ENCODE results near the gene PLCD3. TPM values are rescaled to one million over a fixed set of nuclear protein-coding genes. Genes with fewer than 3 reads are reported as not detected.

PLCD3 gene
- total and polyA plus RNA-seq, 2 of the 13 experiments (the other 11 are each of a cell fraction or from before 2014, with no cell fraction given) = 11.3 to 39.1 TPM

GRCh38 chr17:45106582-45106981 lies 25.7 kb downstream of the PLCD3 start:
- H3K4me2 ChIP-seq (ENCODE audit: low read depth, low read length) = no peak overlapping the region
- DNase-seq (ENCODE audit: low spot score) (no peak), FAIRE-seq (no peak), ATAC-seq (no peak)
- WGBS (ENCODE audit: low lambda C conversion rate) = 90% methylated on average over 5 of the region's 5 CpGs
- TF ChIP-seq RBM22 (optimal IDR thresholded peaks at IDR 0.05; ENCODE audit: low read length) (peak; percentile 95), NCOA1 (CRISPR knock-in tag; IDR thresholded peaks at IDR 0.05) (no peak)
- no peak overlapping the region for H3K27ac ChIP-seq (ENCODE audit: extremely low read length, insufficient read depth, low read length)
- H3K27me3 ChIP-seq (ENCODE audit: control insufficient read depth in 1 of 2, insufficient read depth in 2 of 2, low read length in 2 of 2) = no peaks in the 10 kb centered on the region
- H3K79me2 ChIP-seq (ENCODE audit: insufficient read depth, low read length) = no peaks in the 10 kb centered on the region
- ChIA-PET POLR2A (no interaction called here), CTCF (ENCODE audit: low intra/inter-chr PET ratio, low total read pairs) (no interaction called here)
- no peak overlapping the region for H3K9ac ChIP-seq (ENCODE audit: insufficient read depth, low read depth, low read length)
- peaks cover 41 to 61% of the 10 kb centered on the region in 2 experiments for H3K36me3 ChIP-seq (replicated peaks in 1 of 2; ENCODE audit: control insufficient read depth in 1 of 2, insufficient read depth in 2 of 2, low read length in 2 of 2)
- no peaks in the 10 kb centered on the region for H4K20me1 ChIP-seq (ENCODE audit: insufficient read depth, low read length)
- in situ Hi-C loops (cut with HindIII; ENCODE audit: extremely low pct_ligation_motif_present, low pct_unique_long_range_greater_than_20kb) = loop anchor here (10.0 kb wide), 1 partner anchor 182 kb away; no protein-coding TSS in a partner anchor
- H3K4me1 ChIP-seq (ENCODE audit: insufficient read depth, low read length) = peaks cover 37% of the 10 kb centered on the region
- no peak overlapping the region for H3K4me3 ChIP-seq (replicated peaks in 1 of 3; ENCODE audit: insufficient read depth in 1 of 3, low read depth in 2 of 3, low read length in 3 of 3)
- intact Hi-C loops (cut with micrococcal nuclease; ENCODE audit: unreplicated experiment) = no loop called here
- no peak overlapping the region for H2AFZ ChIP-seq (ENCODE audit: low read length)
- no TSS peak for BruUV-seq (replicated peaks)
- no peaks in the 10 kb centered on the region for H3K9me3 ChIP-seq (ENCODE audit: low read length)

GRCh38 chr17:45106096-45106495 lies 26.2 kb downstream of the PLCD3 start:
- no peak for DNase-seq (ENCODE audit: low spot score)
- Histone ChIP-seq H3K79me2 (ENCODE audit: insufficient read depth, low read length) (no peaks in the 10 kb centered on the region), H3K36me3 (replicated peaks in 1 of 2; ENCODE audit: control insufficient read depth in 1 of 2, insufficient read depth in 2 of 2, low read length in 2 of 2) (peaks cover 41 to 61% of the 10 kb centered on the region in 2 experiments), H4K20me1 (ENCODE audit: insufficient read depth, low read length) (no peaks in the 10 kb centered on the region), H3K27ac (ENCODE audit: extremely low read length, insufficient read depth, low read length) (no peak overlapping the region), H2AFZ (ENCODE audit: low read length) (no peak overlapping the region), H3K27me3 (ENCODE audit: control insufficient read depth in 1 of 2, insufficient read depth in 2 of 2, low read length in 2 of 2) (no peaks in the 10 kb centered on the region), H3K4me2 (ENCODE audit: low read depth, low read length) (no peak overlapping the region), H3K9me3 (ENCODE audit: low read length) (no peaks in the 10 kb centered on the region), H3K4me3 (replicated peaks in 1 of 3; ENCODE audit: insufficient read depth in 1 of 3, low read depth in 2 of 3, low read length in 3 of 3) (no peak overlapping the region), H3K9ac (ENCODE audit: insufficient read depth, low read depth, low read length) (no peak overlapping the region), H3K4me1 (ENCODE audit: insufficient read depth, low read length) (peaks cover 37% of the 10 kb centered on the region)
- no peak for FAIRE-seq
- ChIA-PET CTCF (ENCODE audit: low intra/inter-chr PET ratio, low total read pairs) (interaction anchor here (1.0 kb wide), 1 partner anchor 27 kb away, joined by 3 read pairs; the partner anchor contains the start of gene PLCD3), POLR2A (no interaction called here)
- intact Hi-C loops (cut with micrococcal nuclease; ENCODE audit: unreplicated experiment) (no loop called here), in situ Hi-C loops (cut with HindIII; ENCODE audit: extremely low pct_ligation_motif_present, low pct_unique_long_range_greater_than_20kb) (loop anchor here (10.0 kb wide), 1 partner anchor 181 kb away; no protein-coding TSS in a partner anchor)
- ATAC-seq = no peak
- WGBS (ENCODE audit: low lambda C conversion rate) = 95% methylated on average over 5 of the region's 5 CpGs
- TF ChIP-seq SP4 (CRISPR knock-in tag; IDR thresholded peaks at IDR 0.05) = no peak
- TF ChIP-seq SNAPC5 (CRISPR knock-in tag; IDR thresholded peaks at IDR 0.05; ENCODE audit: borderline replicate concordance) = no peak
- TF ChIP-seq ZNF674 (CRISPR knock-in tag; IDR thresholded peaks at IDR 0.05; ENCODE audit: low read depth) = no peak
- no peak for TF ChIP-seq HMGXB3 (CRISPR knock-in tag; IDR thresholded peaks at IDR 0.05; ENCODE audit: borderline replicate concordance)
- TF ChIP-seq STAT5B (CRISPR knock-in tag; IDR thresholded peaks at IDR 0.05) = no peak
- TF ChIP-seq NFE2 (CRISPR knock-in tag; IDR thresholded peaks at IDR 0.05) = 0 out of 2 replicates have a peak, but pooled peaks have one; percentile 17
- no peak for TF ChIP-seq SOX13 (IDR thresholded peaks at IDR 0.05)
- no peak for TF ChIP-seq SOX13 (CRISPR knock-in tag; conservative IDR thresholded peaks at IDR 0.05 in 1 of 2, IDR thresholded peaks at IDR 0.05 in 1 of 2)
- no TSS peak for BruUV-seq (replicated peaks)
